GM19351 (cell line): ENCODE results near the gene GDF2.

Experiments
- ATAC-seq: cut with Tn5 transposase; IDR thresholded peaks from one replicate; pipeline ENCODE4 v1.9.1; 2021; ENCODE audit warnings: mild to moderate bottlenecking, moderate library complexity; ENCODE audit not compliant: unreplicated experiment

GDF2 gene

DNA sequence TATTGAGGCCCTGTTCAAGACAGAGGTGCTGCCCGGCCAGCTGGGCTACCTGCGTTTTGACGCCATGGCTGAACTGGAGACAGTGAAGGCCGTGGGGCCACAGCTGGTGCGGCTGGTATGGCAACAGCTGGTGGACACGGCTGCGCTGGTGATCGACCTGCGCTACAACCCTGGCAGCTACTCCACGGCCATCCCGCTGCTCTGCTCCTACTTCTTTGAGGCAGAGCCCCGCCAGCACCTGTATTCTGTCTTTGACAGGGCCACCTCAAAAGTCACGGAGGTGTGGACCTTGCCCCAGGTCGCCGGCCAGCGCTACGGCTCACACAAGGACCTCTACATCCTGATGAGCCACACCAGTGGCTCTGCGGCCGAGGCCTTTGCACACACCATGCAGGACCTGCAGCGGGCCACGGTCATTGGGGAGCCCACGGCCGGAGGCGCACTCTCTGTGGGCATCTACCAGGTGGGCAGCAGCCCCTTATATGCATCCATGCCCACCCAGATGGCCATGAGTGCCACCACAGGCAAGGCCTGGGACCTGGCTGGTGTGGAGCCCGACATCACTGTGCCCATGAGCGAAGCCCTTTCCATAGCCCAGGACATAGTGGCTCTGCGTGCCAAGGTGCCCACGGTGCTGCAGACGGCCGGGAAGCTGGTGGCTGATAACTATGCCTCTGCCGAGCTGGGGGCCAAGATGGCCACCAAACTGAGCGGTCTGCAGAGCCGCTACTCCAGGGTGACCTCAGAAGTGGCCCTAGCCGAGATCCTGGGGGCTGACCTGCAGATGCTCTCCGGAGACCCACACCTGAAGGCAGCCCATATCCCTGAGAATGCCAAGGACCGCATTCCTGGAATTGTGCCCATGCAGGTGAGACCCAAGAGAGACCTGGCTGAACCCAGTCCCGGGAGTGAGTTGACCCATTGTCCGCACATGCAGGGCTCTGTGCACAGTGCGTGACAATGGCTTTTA, 28.7 kb downstream of the GDF2 start:
- no peak for ATAC-seq

GRCh38 chr10:47351899-47352815, 29.9 kb downstream of the GDF2 start:
- no peak for ATAC-seq

GRCh38 chr10:47353351-47353750, 31.1 kb downstream of the GDF2 start:
- no peak for ATAC-seq

- no peak for ATAC-seq
Observed at GRCh38 chr10:47354165-47354564, 31.9 kb downstream of the GDF2 start.

DNA sequence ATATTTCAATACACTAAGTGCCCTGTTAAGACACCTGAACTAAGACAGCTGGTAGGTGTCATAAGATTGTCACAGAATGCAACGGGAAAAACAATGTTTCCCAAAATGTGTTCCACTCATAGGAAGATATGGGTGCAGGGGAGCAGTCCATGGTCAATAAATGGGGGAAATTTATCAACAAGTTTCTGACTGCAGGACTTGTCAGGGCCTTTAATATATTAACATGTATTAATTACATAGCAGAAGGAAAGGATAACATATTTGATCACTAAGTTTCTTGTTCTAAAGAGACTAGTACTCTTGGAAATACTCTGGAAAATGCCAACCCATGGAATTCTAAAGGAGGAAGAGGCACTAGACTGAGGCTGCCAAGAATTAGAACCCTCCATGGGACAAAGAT, 32.6 kb downstream of the GDF2 start:
- ATAC-seq = no peak

DNA sequence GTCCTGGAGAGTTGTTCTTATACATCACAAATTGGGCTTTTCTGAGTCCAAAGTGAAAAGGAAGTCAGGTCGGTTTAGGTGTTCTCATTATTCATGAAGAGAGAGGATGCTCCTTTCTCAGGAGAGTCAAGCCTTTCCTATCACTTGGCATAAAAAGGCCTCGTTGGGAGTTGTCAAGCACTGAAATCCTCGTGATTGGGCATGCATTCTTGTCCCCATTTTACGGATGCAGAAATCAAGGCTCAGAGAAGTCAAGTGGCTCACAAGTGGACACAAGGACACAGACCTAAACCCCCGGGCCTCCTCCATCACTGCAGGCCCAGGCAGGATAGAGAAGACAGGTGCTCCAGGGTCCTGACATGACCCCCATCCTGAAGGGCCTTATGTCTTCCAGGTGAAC, 34.5 kb downstream of the GDF2 start:
- ATAC-seq = no peak

DNA sequence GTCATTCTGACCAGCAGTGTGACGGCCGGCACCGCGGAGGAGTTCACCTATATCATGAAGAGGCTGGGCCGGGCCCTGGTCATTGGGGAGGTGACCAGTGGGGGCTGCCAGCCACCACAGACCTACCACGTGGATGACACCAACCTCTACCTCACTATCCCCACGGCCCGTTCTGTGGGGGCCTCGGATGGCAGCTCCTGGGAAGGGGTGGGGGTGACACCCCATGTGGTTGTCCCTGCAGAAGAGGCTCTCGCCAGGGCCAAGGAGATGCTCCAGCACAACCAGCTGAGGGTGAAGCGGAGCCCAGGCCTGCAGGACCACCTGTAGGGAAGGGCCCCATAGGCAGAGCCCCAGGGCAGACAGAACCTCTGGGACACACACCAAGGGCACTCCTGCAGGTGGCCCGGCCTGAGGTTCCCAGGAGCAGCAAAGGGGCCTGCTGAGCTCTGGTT, 34.9 kb downstream of the GDF2 start:
- no peak for ATAC-seq

DNA sequence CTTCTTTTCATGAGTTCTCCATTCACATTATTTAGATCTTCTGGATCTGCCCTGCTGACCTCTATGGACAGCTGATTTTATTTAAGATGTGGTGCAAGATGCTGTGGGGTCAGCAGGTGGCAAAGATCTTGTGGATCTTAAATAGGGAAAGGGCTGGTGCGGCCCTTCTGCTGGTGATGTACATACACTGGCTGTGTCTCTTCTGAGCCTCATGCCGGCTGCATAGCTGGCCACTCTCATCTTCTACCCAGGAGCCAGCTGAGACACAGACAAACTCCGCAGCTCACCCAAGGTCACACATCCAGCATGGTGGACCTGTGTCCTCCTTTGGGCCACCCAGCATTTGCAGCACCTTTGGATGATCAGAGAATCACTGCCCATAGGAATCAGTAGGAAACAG, 35.7 kb downstream of the GDF2 start:
- no peak for ATAC-seq

DNA sequence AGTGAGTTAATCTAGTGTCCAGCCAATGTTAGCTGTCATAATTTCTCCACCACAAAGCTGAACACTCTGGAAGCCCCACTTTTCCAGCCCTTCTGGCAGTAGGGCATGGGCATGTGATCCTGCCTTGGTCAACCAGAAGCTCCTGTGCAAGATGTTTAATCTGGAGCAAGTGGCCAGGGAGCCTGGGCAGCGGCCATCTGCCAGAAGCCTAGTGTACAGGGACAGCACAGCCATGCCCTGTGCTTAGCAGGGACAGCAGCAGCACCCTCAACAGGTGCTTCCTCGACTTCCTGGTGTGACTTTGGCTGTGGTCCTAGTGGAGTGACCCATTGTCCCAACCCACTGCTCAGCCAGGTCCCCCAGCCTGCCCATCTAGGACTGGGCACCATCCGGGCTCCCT, 36.2 kb downstream of the GDF2 start:
- ATAC-seq = no peak

GRCh38 chr10:47359101-47359500, 36.8 kb downstream of the GDF2 start:
- ATAC-seq = no peak

GRCh38 chr10:47359626-47360418, 37.6 kb downstream of the GDF2 start:
- ATAC-seq = no peak

DNA sequence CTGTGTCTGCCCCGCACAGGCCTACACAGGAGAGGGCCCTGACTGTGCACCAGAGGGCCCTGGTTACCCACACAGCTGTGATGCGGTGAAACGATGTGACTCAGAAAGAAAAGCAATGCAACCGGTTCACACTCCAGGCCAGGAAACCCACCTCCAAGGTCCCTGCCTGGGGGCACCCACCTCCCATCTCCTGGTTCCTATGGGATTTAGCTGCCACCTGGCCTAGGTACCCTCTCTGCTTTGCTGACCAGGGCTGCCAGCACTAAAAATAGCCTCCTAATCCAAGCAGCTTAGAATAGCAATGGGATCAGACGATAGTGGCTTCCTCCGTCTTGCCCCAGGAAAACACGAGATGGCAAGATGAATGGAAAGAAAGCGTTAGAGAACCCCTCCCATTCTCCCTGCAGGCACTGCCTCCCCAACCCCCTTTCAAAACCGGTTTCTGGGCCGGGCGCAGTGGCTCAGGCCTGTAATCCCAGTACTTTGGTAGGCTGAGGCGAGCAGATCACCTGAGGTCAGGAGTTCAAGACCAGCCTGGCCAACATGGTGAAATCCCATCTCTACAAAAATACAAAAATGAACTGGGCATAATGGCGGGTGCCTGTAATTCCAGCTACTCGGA, 38.3 kb downstream of the GDF2 start:
- no peak for ATAC-seq

GRCh38 chr10:47361293-47361692, 39.0 kb downstream of the GDF2 start:
- ATAC-seq = no peak

DNA sequence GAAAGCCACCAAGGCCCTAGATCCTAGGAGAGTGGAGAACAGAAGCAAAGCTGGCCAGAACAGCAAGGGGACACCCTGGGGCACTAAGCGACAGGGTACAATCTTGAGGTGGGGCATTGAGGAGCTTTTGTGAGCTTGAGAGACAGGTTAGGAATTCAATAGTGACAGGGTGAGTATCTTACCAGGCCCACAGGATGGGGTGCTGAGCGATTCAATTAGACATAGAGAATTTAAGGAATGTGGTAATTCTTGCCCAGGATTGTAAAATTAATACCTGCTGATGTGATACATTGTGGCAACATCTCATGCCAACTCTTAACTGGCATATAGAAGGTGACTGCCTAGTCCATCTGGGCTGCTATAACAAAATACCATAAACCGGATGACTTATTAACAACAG, 39.9 kb downstream of the GDF2 start:
- no peak for ATAC-seq

DNA sequence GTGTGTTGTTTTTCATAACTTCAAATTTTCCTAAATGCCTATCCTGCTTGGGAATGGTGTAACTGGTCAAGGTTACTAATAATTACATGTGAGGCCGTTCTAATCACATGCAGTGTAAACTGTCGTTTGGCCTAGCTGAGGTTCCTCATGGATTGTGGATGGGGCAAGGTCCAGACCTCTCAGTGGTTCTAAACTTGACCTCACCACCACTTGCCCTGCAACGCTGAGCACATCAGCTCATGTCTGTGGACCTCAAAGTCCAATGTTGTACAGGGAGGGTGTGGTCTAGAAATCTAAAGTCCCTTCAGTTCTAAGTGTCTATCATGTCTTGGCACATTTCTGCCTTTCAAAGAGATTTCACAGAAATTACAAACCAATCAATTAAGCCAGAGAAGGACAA, 41.5 kb downstream of the GDF2 start:
- ATAC-seq = no peak

DNA sequence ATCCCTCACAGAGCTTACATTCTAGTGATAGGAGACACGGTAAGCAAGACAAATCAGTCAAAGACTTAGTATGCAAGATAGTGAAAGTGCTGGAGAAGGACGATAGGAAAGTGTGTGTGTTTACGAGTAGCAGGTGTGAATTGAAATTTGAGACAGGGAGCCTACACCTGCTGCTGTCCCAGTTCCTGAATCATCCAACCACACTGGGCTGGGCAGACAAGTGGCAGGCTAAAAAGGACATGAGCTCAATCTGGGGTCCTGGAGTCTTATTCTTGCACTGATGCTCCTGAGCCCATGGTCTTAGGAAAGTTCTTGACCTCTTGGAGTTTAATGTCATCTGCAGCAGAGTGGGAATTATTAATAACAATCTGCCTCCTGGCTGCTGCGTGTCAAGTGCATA, 42.1 kb downstream of the GDF2 start:
- ATAC-seq = no peak

- no peak for ATAC-seq
Observed at GRCh38 chr10:47364911-47365310, 42.7 kb downstream of the GDF2 start.

- no peak for ATAC-seq
Observed at GRCh38 chr10:47365431-47366180, 43.4 kb downstream of the GDF2 start.

- ATAC-seq = no peak
Observed at GRCh38 chr10:47366181-47366631, 44.0 kb downstream of the GDF2 start.
